ENCODE results near the gene MEGF8.

DNA sequence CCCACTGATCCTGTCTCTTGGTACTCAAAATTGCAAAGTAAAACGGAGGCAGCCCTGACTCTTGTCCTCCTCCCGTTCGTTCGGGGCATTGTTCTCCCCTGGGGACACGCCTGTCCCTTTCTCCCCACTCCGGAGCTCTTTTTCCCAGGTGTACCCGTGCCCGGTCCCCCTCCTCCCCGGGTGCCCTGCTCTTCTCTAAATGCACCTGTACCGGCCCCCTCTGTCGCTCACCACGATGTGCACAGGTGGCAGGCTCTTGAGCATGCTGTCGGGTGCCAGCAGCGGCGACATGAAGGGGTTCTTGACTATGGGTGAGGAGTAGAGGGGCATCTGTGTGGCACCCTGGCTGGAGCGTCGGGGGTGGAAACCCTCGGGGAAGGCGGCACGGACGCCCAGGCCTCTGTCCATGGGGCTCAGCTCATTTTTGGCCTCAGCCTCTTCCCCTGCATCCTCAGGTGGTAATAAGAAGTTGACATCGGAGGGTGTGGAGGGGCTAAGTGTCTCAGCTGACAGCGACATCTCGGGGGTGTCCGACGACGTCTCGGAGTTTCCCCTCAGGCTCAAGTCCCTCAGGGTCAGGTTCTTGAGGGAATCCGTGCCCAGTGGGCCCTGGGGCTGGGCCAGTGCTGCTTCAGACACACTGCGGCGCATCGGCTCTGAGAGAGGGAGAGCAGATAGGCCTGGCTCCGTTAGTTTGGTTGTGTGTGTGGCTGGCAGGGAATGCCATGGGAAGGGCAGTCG is 77.1 kb downstream of the MEGF8 start:
- TF ChIP-seq MYC (IDR thresholded peaks at IDR 0.05; ENCODE audit: low read depth, low read length) = no peak
- TF ChIP-seq POLR2AphosphoS5 (IDR thresholded peaks at IDR 0.05; ENCODE audit: insufficient read depth, low read depth, low read length) = no peak
- no peak for TF ChIP-seq EZH2 (IDR thresholded peaks at IDR 0.05; ENCODE audit: borderline replicate concordance, low read depth, low read length, severe bottlenecking)
- TF ChIP-seq, protein P1, sequence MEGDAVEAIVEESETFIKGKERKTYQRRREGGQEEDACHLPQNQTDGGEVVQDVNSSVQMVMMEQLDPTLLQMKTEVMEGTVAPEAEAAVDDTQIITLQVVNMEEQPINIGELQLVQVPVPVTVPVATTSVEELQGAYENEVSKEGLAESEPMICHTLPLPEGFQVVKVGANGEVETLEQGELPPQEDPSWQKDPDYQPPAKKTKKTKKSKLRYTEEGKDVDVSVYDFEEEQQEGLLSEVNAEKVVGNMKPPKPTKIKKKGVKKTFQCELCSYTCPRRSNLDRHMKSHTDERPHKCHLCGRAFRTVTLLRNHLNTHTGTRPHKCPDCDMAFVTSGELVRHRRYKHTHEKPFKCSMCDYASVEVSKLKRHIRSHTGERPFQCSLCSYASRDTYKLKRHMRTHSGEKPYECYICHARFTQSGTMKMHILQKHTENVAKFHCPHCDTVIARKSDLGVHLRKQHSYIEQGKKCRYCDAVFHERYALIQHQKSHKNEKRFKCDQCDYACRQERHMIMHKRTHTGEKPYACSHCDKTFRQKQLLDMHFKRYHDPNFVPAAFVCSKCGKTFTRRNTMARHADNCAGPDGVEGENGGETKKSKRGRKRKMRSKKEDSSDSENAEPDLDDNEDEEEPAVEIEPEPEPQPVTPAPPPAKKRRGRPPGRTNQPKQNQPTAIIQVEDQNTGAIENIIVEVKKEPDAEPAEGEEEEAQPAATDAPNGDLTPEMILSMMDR (IDR thresholded peaks at IDR 0.05; ENCODE audit: extremely low read depth in 1 of 2, insufficient read depth in 1 of 2, low read depth in 1 of 2, low read length in 2 of 2) = no peak
- TF ChIP-seq POLR2A (IDR thresholded peaks at IDR 0.05; ENCODE audit: low read depth, low read length) = no peak
- no peak for TF ChIP-seq GATA2 (IDR thresholded peaks at IDR 0.05; ENCODE audit: insufficient read depth, insufficient read length, low read depth, low read length)
- TF ChIP-seq, protein P2, sequence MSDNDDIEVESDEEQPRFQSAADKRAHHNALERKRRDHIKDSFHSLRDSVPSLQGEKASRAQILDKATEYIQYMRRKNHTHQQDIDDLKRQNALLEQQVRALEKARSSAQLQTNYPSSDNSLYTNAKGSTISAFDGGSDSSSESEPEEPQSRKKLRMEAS (IDR thresholded peaks at IDR 0.05; ENCODE audit: insufficient read depth, insufficient read length) = no peak

Measured in endothelial cell of umbilical vein (primary cell).